Measurements from ENCODE around the gene SGSM1. TPM values are rescaled to one million over a fixed set of nuclear protein-coding genes. Genes with fewer than 3 reads are reported as not detected.

SGSM1 gene
- total and polyA plus RNA-seq, 2 donors, result 0.38 to 0.71 TPM

DNA sequence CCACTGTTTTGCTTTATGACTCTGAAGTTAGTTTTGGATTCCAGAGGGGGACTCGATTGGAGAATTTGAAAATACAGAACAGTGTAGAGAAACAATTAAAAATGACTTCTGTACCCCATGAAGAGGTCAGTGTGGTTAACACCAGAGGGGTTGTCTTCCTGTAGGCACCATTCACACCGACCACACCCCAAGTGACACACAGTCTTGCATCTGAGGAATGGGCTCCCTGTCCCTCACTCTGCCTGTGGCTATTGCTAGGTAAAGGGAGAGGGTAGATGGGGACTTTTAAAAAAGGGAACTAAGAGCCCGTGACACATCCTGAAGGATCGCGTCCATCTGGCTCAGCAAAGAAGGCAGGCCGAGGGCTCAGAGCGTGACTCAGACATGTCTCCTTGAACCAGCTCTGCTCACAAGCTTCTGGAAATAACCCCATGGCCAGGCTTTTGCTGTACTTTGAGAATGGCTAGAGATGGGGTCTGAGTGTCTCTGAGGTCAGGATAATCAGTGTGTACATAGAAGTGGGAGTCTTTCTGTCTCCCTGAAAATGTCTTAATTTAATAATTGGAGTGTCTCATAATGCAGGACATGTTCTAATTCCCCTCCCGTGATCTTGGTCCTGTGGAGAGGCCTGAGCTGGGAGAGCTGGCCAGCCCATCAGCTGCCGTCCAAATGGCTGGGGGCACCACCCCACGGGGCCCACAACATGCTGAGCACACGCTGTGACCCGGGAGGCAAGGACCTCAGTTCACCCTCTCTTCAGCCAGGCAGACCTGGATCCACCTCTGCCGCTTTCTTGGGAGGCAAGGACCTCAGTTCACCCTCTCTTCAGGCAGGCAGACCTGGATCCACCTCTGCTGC is 39.3 kb downstream of the SGSM1 start:
- no peak overlapping the region for H3K27ac ChIP-seq (ENCODE audit: low read depth in 1 of 2, low read length in 1 of 2)

DNA sequence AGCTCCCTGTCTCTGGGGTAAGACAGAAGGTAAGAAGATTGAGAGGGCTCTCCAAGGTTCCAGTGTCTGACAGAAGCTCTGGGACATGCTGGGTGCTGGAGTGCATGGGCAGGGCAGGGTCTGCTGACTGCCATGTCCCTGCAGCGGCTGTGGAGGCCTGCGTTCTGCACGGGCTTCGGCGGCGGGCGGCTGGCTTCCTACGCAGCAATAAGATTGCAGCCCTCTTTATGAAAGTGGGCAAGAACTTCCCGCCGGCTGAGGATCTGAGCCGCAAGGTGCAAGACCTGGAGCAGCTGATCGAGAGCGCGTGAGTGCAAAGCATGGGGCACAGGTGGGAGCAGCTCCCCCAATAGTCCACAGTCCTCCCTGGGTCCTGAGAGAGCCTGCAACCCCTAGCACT is 41.5 kb downstream of the SGSM1 start:
- Histone ChIP-seq H3K4me1 (ENCODE audit: control insufficient read depth in 2 of 2, insufficient read depth in 2 of 2, low read length in 2 of 2) (no peaks in the 10 kb centered on the region), H3K4me3 (ENCODE audit: low read length in 2 of 2) (no peak overlapping the region), H3K36me3 (ENCODE audit: control insufficient read depth in 2 of 2, insufficient read depth in 2 of 2, low read length in 1 of 2) (no peaks in the 10 kb centered on the region), H3K9me3 (ENCODE audit: control insufficient read depth in 2 of 2, insufficient read depth in 1 of 2, low read length in 1 of 2) (no peaks in the 10 kb centered on the region), H3K27me3 (ENCODE audit: control insufficient read depth in 2 of 2, insufficient read depth in 1 of 2, low read length in 1 of 2) (no peaks in the 10 kb centered on the region), H3K27ac (ENCODE audit: low read depth in 1 of 2, low read length in 1 of 2) (no peak overlapping the region)
- no peak for DNase-seq (ENCODE audit: low read depth in 6 of 9, low spot score in 9 of 9)
- 98% methylated on average over 14 of the region's 14 CpGs for WGBS

More for the DNA sequence above, 39.3 kb downstream of the SGSM1 start:
- H3K36me3 ChIP-seq (ENCODE audit: control insufficient read depth in 2 of 2, insufficient read depth in 2 of 2, low read length in 1 of 2), result no peaks in the 10 kb centered on the region
- no peak overlapping the region for H3K4me3 ChIP-seq (ENCODE audit: low read length in 2 of 2)
- H3K4me1 ChIP-seq (ENCODE audit: control insufficient read depth in 2 of 2, insufficient read depth in 2 of 2, low read length in 2 of 2), result no peaks in the 10 kb centered on the region
- no peaks in the 10 kb centered on the region for H3K27me3 ChIP-seq (ENCODE audit: control insufficient read depth in 2 of 2, insufficient read depth in 1 of 2, low read length in 1 of 2)
- no peak for DNase-seq (ENCODE audit: low read depth in 6 of 9, low spot score in 9 of 9)
- WGBS, result 56% methylated on average over 13 of the region's 13 CpGs
- no peaks in the 10 kb centered on the region for H3K9me3 ChIP-seq (ENCODE audit: control insufficient read depth in 2 of 2, insufficient read depth in 1 of 2, low read length in 1 of 2)

- no peaks in the 10 kb centered on the region for H3K36me3 ChIP-seq (ENCODE audit: control insufficient read depth in 2 of 2, insufficient read depth in 2 of 2, low read length in 1 of 2)
- no peaks in the 10 kb centered on the region for H3K27me3 ChIP-seq (ENCODE audit: control insufficient read depth in 2 of 2, insufficient read depth in 1 of 2, low read length in 1 of 2)
- no peak overlapping the region for H3K27ac ChIP-seq (ENCODE audit: low read depth in 1 of 2, low read length in 1 of 2)
- DNase-seq (ENCODE audit: low read depth in 6 of 9, low spot score in 9 of 9), result no peak
- H3K9me3 ChIP-seq (ENCODE audit: control insufficient read depth in 2 of 2, insufficient read depth in 1 of 2, low read length in 1 of 2), result no peaks in the 10 kb centered on the region
- no peak overlapping the region for H3K4me3 ChIP-seq (ENCODE audit: low read length in 2 of 2)
- H3K4me1 ChIP-seq (ENCODE audit: control insufficient read depth in 2 of 2, insufficient read depth in 2 of 2, low read length in 2 of 2), result no peaks in the 10 kb centered on the region
- WGBS, result 87% methylated on average over 4 of the region's 4 CpGs
These were observed 42.7 kb downstream of the SGSM1 start for GRCh38 chr22:24848559-24849168.

GRCh38 chr22:24855794-24856193 is 49.8 kb downstream of the SGSM1 start:
- Histone ChIP-seq H3K36me3 (ENCODE audit: control insufficient read depth in 2 of 2, insufficient read depth in 2 of 2, low read length in 1 of 2) (no peaks in the 10 kb centered on the region), H3K27me3 (ENCODE audit: control insufficient read depth in 2 of 2, insufficient read depth in 1 of 2, low read length in 1 of 2) (no peaks in the 10 kb centered on the region), H3K4me1 (ENCODE audit: control insufficient read depth in 2 of 2, insufficient read depth in 2 of 2, low read length in 2 of 2) (no peaks in the 10 kb centered on the region), H3K9me3 (ENCODE audit: control insufficient read depth in 2 of 2, insufficient read depth in 1 of 2, low read length in 1 of 2) (no peaks in the 10 kb centered on the region), H3K27ac (ENCODE audit: low read depth in 1 of 2, low read length in 1 of 2) (no peak overlapping the region), H3K4me3 (ENCODE audit: low read length in 2 of 2) (no peak overlapping the region)
- DNase-seq (ENCODE audit: low read depth in 6 of 9, low spot score in 9 of 9), result no peak
- WGBS, result 94% methylated on average over 3 of the region's 3 CpGs

- 92% methylated on average over 2 of the region's 2 CpGs for WGBS
- no peak for DNase-seq (ENCODE audit: low read depth in 6 of 9, low spot score in 9 of 9)
- H3K4me3 ChIP-seq (ENCODE audit: low read length in 2 of 2), result no peak overlapping the region
- no peaks in the 10 kb centered on the region for H3K9me3 ChIP-seq (ENCODE audit: control insufficient read depth in 2 of 2, insufficient read depth in 1 of 2, low read length in 1 of 2)
- no peaks in the 10 kb centered on the region for H3K27me3 ChIP-seq (ENCODE audit: control insufficient read depth in 2 of 2, insufficient read depth in 1 of 2, low read length in 1 of 2)
- no peaks in the 10 kb centered on the region for H3K36me3 ChIP-seq (ENCODE audit: control insufficient read depth in 2 of 2, insufficient read depth in 2 of 2, low read length in 1 of 2)
- H3K27ac ChIP-seq (ENCODE audit: low read depth in 1 of 2, low read length in 1 of 2), result no peak overlapping the region
- no peaks in the 10 kb centered on the region for H3K4me1 ChIP-seq (ENCODE audit: control insufficient read depth in 2 of 2, insufficient read depth in 2 of 2, low read length in 2 of 2)
These were observed 51.6 kb downstream of the SGSM1 start for GRCh38 chr22:24857576-24857975.

DNA sequence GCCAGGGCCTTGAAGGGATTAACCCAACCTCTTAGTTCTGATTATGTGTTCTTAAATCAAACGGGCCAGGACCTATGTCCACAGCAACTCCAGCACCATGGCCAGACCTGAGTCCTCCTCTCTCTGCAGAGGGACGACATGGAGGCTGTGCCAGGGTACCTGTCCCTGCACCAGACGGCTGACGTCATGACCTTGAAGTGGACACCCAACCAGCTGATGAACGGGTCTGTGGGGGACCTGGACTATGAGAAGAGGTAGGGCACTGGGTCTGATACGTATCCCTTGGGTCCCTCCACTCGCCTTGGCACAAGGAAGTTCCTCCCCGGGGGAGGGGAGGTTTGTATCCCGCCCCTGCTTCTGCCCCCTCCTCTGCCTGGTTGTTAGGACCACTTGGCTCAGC is 53.6 kb downstream of the SGSM1 start:
- 91% methylated on average over 9 of the region's 9 CpGs for WGBS
- no peaks in the 10 kb centered on the region for H3K27me3 ChIP-seq (ENCODE audit: control insufficient read depth in 2 of 2, insufficient read depth in 1 of 2, low read length in 1 of 2)
- no peak for DNase-seq (ENCODE audit: low read depth in 6 of 9, low spot score in 9 of 9)
- H3K4me1 ChIP-seq (ENCODE audit: control insufficient read depth in 2 of 2, insufficient read depth in 2 of 2, low read length in 2 of 2), result no peaks in the 10 kb centered on the region
- H3K4me3 ChIP-seq (ENCODE audit: low read length in 2 of 2), result no peak overlapping the region
- no peak overlapping the region for H3K27ac ChIP-seq (ENCODE audit: low read depth in 1 of 2, low read length in 1 of 2)
- no peaks in the 10 kb centered on the region for H3K36me3 ChIP-seq (ENCODE audit: control insufficient read depth in 2 of 2, insufficient read depth in 2 of 2, low read length in 1 of 2)
- no peaks in the 10 kb centered on the region for H3K9me3 ChIP-seq (ENCODE audit: control insufficient read depth in 2 of 2, insufficient read depth in 1 of 2, low read length in 1 of 2)

DNA sequence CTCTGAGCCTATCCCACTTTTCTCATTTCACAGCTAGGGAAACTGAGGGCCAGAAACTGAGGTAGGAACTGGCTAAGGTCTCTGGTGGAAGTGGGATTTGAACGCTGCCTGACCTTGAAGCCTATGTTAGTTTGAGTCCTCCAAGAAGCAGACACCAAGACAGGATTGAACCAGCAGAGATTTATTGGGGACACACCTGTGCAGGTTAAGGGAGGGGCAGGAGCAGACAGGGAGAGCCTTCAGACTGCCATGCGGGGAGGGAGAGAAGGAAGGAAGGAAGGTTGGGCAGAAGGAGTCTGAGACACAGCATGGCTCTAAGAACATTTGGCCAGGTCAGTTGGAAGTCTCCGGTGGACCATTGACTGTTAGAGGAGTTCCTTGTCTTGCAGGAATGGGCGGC is 59.5 kb downstream of the SGSM1 start:
- H3K4me3 ChIP-seq (ENCODE audit: low read length in 2 of 2), result no peak overlapping the region
- H3K27me3 ChIP-seq (ENCODE audit: control insufficient read depth in 2 of 2, insufficient read depth in 1 of 2, low read length in 1 of 2), result no peaks in the 10 kb centered on the region
- WGBS, result 93% methylated on average over 4 of the region's 4 CpGs
- H3K4me1 ChIP-seq (ENCODE audit: control insufficient read depth in 2 of 2, insufficient read depth in 2 of 2, low read length in 2 of 2), result no peaks in the 10 kb centered on the region
- no peaks in the 10 kb centered on the region for H3K36me3 ChIP-seq (ENCODE audit: control insufficient read depth in 2 of 2, insufficient read depth in 2 of 2, low read length in 1 of 2)
- no peak for DNase-seq (ENCODE audit: low read depth in 6 of 9, low spot score in 9 of 9)
- H3K9me3 ChIP-seq (ENCODE audit: control insufficient read depth in 2 of 2, insufficient read depth in 1 of 2, low read length in 1 of 2), result no peaks in the 10 kb centered on the region
- no peak overlapping the region for H3K27ac ChIP-seq (ENCODE audit: low read depth in 1 of 2, low read length in 1 of 2)

- H3K4me3 ChIP-seq (ENCODE audit: low read length in 2 of 2), result no peak overlapping the region
- DNase-seq (ENCODE audit: low read depth in 6 of 9, low spot score in 9 of 9), result no peak
- no peak overlapping the region for H3K27ac ChIP-seq (ENCODE audit: low read depth in 1 of 2, low read length in 1 of 2)
- no peaks in the 10 kb centered on the region for H3K4me1 ChIP-seq (ENCODE audit: control insufficient read depth in 2 of 2, insufficient read depth in 2 of 2, low read length in 2 of 2)
- no peaks in the 10 kb centered on the region for H3K36me3 ChIP-seq (ENCODE audit: control insufficient read depth in 2 of 2, insufficient read depth in 2 of 2, low read length in 1 of 2)
- H3K9me3 ChIP-seq (ENCODE audit: control insufficient read depth in 2 of 2, insufficient read depth in 1 of 2, low read length in 1 of 2), result no peaks in the 10 kb centered on the region
- WGBS, result 88% methylated on average over 8 of the region's 8 CpGs
- no peaks in the 10 kb centered on the region for H3K27me3 ChIP-seq (ENCODE audit: control insufficient read depth in 2 of 2, insufficient read depth in 1 of 2, low read length in 1 of 2)
These were observed 61.5 kb downstream of the SGSM1 start for GRCh38 chr22:24867323-24868022.

GRCh38 chr22:24868979-24869378 is 63.0 kb downstream of the SGSM1 start:
- H3K27me3 ChIP-seq (ENCODE audit: control insufficient read depth in 2 of 2, insufficient read depth in 1 of 2, low read length in 1 of 2), result no peaks in the 10 kb centered on the region
- H3K36me3 ChIP-seq (ENCODE audit: control insufficient read depth in 2 of 2, insufficient read depth in 2 of 2, low read length in 1 of 2), result no peaks in the 10 kb centered on the region
- DNase-seq (ENCODE audit: low read depth in 6 of 9, low spot score in 9 of 9), result no peak
- H3K9me3 ChIP-seq (ENCODE audit: control insufficient read depth in 2 of 2, insufficient read depth in 1 of 2, low read length in 1 of 2), result no peaks in the 10 kb centered on the region
- no peak overlapping the region for H3K4me3 ChIP-seq (ENCODE audit: low read length in 2 of 2)
- H3K27ac ChIP-seq (ENCODE audit: low read depth in 1 of 2, low read length in 1 of 2), result no peak overlapping the region
- 96% methylated on average over 7 of the region's 7 CpGs for WGBS
- no peaks in the 10 kb centered on the region for H3K4me1 ChIP-seq (ENCODE audit: control insufficient read depth in 2 of 2, insufficient read depth in 2 of 2, low read length in 2 of 2)

Data from thymus (tissue), 11 donors.